ENCODE data around the gene MSANTD2. TPM values are rescaled to one million over a fixed set of nuclear protein-coding genes. Genes with fewer than 3 reads are reported as not detected.

Gene MSANTD2
- total and polyA plus RNA-seq, 2 experiments from 2014 or later = 18.7 to 34.4 TPM

DNA sequence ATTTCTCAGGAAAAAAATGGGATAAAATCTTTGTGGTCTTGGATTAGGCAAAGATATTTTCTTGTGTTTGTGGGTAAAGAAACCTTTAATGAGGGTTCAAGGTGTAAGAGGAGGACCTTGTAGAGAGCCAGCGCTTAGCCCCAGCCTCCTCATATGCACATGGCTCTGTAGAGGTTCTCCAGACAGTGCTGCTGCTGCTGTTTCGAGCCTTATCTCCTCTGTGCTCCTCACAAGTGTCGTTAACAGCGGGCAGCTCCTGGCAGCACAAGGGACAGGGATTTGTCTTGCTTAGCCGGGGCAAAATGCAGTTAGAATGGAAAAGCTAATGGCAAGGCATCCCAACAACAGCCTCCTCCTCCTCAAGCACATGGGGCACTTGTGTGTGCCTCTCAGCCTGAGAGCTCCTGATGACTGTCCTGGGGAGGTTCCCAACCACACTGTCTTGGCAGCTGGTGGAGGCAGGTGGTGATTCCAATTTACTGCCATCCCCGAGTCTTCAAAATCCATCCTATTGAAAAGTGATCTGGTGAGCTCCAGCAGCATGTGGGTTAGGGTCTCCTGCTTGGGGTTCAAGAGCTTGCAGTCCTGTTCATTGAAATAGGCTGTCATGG is 7.6 kb upstream of the MSANTD2 start:
- DNase-seq (ENCODE audit: low spot score) (no peak), ATAC-seq (no peak)
- H3K4me1 Mint-ChIP-seq = peaks cover 2% of the 10 kb centered on the region
- peaks cover 6% of the 10 kb centered on the region for H3K27me3 Mint-ChIP-seq (ENCODE audit: insufficient read depth, low read depth, poor library complexity)
- Histone ChIP-seq H3F3A (replicated peaks; ENCODE audit: low read depth) (no peaks in the 10 kb centered on the region), H3K27ac (ENCODE audit: low read depth) (no peak overlapping the region), H3K79me2 (replicated peaks; ENCODE audit: insufficient read depth) (no peaks in the 10 kb centered on the region), H4K20me1 (replicated peaks; ENCODE audit: insufficient read depth) (no peaks in the 10 kb centered on the region), H3K4me3 (no peak overlapping the region), H3K27me3 (ENCODE audit: insufficient read depth) (no peaks in the 10 kb centered on the region), H2AFZ (no peak overlapping the region), H3K4me2 (no peak overlapping the region), H3K4me1 (ENCODE audit: insufficient read depth) (no peaks in the 10 kb centered on the region; the same call in 1 of the 2 replicates), H3K9me2 (ENCODE audit: insufficient read depth) (no peaks in the 10 kb centered on the region), H3K36me3 (ENCODE audit: insufficient read depth) (no peaks in the 10 kb centered on the region)
- TF ChIP-seq, protein P1, sequence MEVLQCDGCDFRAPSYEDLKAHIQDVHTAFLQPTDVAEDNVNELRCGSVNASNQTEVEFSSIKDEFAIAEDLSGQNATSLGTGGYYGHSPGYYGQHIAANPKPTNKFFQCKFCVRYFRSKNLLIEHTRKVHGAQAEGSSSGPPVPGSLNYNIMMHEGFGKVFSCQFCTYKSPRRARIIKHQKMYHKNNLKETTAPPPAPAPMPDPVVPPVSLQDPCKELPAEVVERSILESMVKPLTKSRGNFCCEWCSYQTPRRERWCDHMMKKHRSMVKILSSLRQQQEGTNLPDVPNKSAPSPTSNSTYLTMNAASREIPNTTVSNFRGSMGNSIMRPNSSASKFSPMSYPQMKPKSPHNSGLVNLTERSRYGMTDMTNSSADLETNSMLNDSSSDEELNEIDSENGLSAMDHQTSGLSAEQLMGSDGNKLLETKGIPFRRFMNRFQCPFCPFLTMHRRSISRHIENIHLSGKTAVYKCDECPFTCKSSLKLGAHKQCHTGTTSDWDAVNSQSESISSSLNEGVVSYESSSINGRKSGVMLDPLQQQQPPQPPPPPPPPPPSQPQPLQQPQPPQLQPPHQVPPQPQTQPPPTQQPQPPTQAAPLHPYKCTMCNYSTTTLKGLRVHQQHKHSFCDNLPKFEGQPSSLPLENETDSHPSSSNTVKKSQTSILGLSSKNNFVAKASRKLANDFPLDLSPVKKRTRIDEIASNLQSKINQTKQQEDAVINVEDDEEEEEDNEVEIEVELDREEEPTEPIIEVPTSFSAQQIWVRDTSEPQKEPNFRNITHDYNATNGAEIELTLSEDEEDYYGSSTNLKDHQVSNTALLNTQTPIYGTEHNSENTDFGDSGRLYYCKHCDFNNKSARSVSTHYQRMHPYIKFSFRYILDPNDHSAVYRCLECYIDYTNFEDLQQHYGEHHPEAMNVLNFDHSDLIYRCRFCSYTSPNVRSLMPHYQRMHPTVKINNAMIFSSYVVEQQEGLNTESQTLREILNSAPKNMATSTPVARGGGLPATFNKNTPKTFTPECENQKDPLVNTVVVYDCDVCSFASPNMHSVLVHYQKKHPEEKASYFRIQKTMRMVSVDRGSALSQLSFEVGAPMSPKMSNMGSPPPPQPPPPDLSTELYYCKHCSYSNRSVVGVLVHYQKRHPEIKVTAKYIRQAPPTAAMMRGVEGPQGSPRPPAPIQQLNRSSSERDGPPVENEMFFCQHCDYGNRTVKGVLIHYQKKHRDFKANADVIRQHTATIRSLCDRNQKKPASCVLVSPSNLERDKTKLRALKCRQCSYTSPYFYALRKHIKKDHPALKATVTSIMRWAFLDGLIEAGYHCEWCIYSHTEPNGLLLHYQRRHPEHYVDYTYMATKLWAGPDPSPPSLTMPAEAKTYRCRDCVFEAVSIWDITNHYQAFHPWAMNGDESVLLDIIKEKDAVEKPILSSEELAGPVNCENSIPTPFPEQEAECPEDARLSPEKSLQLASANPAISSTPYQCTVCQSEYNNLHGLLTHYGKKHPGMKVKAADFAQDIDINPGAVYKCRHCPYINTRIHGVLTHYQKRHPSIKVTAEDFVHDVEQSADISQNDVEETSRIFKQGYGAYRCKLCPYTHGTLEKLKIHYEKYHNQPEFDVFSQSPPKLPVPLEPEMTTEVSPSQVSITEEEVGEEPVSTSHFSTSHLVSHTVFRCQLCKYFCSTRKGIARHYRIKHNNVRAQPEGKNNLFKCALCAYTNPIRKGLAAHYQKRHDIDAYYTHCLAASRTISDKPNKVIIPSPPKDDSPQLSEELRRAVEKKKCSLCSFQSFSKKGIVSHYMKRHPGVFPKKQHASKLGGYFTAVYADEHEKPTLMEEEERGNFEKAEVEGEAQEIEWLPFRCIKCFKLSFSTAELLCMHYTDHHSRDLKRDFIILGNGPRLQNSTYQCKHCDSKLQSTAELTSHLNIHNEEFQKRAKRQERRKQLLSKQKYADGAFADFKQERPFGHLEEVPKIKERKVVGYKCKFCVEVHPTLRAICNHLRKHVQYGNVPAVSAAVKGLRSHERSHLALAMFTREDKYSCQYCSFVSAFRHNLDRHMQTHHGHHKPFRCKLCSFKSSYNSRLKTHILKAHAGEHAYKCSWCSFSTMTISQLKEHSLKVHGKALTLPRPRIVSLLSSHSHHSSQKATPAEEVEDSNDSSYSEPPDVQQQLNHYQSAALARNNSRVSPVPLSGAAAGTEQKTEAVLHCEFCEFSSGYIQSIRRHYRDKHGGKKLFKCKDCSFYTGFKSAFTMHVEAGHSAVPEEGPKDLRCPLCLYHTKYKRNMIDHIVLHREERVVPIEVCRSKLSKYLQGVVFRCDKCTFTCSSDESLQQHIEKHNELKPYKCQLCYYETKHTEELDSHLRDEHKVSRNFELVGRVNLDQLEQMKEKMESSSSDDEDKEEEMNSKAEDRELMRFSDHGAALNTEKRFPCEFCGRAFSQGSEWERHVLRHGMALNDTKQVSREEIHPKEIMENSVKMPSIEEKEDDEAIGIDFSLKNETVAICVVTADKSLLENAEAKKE (CRISPR knock-in tag; IDR thresholded peaks at IDR 0.05) = no peak
- TF ChIP-seq, protein P2, sequence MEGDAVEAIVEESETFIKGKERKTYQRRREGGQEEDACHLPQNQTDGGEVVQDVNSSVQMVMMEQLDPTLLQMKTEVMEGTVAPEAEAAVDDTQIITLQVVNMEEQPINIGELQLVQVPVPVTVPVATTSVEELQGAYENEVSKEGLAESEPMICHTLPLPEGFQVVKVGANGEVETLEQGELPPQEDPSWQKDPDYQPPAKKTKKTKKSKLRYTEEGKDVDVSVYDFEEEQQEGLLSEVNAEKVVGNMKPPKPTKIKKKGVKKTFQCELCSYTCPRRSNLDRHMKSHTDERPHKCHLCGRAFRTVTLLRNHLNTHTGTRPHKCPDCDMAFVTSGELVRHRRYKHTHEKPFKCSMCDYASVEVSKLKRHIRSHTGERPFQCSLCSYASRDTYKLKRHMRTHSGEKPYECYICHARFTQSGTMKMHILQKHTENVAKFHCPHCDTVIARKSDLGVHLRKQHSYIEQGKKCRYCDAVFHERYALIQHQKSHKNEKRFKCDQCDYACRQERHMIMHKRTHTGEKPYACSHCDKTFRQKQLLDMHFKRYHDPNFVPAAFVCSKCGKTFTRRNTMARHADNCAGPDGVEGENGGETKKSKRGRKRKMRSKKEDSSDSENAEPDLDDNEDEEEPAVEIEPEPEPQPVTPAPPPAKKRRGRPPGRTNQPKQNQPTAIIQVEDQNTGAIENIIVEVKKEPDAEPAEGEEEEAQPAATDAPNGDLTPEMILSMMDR (conservative IDR thresholded peaks at IDR 0.05; ENCODE audit: low read depth in 2 of 2) = no peak
- TF ChIP-seq ETS1 (IDR thresholded peaks at IDR 0.05) (no peak), NANOG (IDR thresholded peaks at IDR 0.05; ENCODE audit: borderline replicate concordance) (no peak), EZH2phosphoT487 (IDR thresholded peaks at IDR 0.05; ENCODE audit: unreplicated experiment) (no peak), ZNF114 (CRISPR knock-in tag; IDR thresholded peaks at IDR 0.05) (no peak), EZH2 (IDR thresholded peaks at IDR 0.05; ENCODE audit: low read depth, unreplicated experiment) (no peak), STAT1 (IDR thresholded peaks at IDR 0.05; ENCODE audit: unreplicated experiment) (no peak), POLR2AphosphoS5 (IDR thresholded peaks at IDR 0.05; ENCODE audit: low read depth) (no peak), CREB1 (CRISPR knock-in tag; IDR thresholded peaks at IDR 0.05; ENCODE audit: low read depth) (no peak), ZNF331 (CRISPR knock-in tag; IDR thresholded peaks at IDR 0.05; ENCODE audit: low read depth) (no peak)
- no peak overlapping the region for H3K27ac Mint-ChIP-seq
- H3K9me3 Mint-ChIP-seq = peaks cover 3% of the 10 kb centered on the region; the same call in 1 of the 3 replicates
- peaks cover 21% of the 10 kb centered on the region; the same call in 2 of the 3 replicates for H3K36me3 Mint-ChIP-seq (ENCODE audit: low read depth)
- H3K4me3 Mint-ChIP-seq = no peak overlapping the region
